HepG2 (cell line): ENCODE results near the gene ENPP7. TPM values are rescaled to one million over a fixed set of nuclear protein-coding genes. Genes with fewer than 3 reads are reported as not detected.
A peak's percentile ranks its signal among the peaks of the same experiment; 100 is the strongest.

ENCODE experiments used
- CREB1 ChIP-seq, 2 experiments: fragments of 450-650 bp in 1 of 2; IDR thresholded peaks; 2 replicates each; pipeline ENCODE4 v1.6.1; 2016 to 2017; ENCODE audit warnings: control low read depth in 1 of 2, mild to moderate bottlenecking in 1 of 2, missing compliant biosample characterization in 1 of 2, missing genetic modification characterization in 1 of 2
- DPF2 ChIP-seq: sonication (generic); formaldehyde crosslinking; IDR thresholded peaks from 2 replicates; pipeline ENCODE4 v1.4.0; 2020; ENCODE audit warnings: mild to moderate bottlenecking, low read depth, missing genetic modification reagents, borderline replicate concordance
- HOXA9 ChIP-seq: sonication (generic); formaldehyde crosslinking; IDR thresholded peaks from 2 replicates; pipeline ENCODE4 v1.8.1; 2022; ENCODE audit warnings: missing genetic modification reagents, mild to moderate bottlenecking, moderate library complexity, borderline replicate concordance
- MIER3 ChIP-seq: IDR thresholded peaks from 2 replicates; pipeline ENCODE4 v1.6.1; 2016; ENCODE audit warnings: missing compliant biosample characterization, borderline replicate concordance
- SAP130 ChIP-seq: IDR thresholded peaks from 2 replicates; pipeline ENCODE4 v1.6.1; 2016; ENCODE audit warnings: low read depth
- TCF7L2 ChIP-seq: IDR thresholded peaks from 2 replicates; pipeline ENCODE4 v1.6.1; 2011; ENCODE audit warnings: mild to moderate bottlenecking, low read depth, low read length, moderate library complexity
- WIZ ChIP-seq: sonication (generic); formaldehyde crosslinking; IDR thresholded peaks from 2 replicates; pipeline ENCODE4 v1.5.1; 2020; ENCODE audit warnings: mild to moderate bottlenecking, missing genetic modification reagents
- ZFP37 ChIP-seq: sonication (generic); formaldehyde crosslinking; IDR thresholded peaks from 2 replicates; pipeline ENCODE4 v1.4.0; 2020; ENCODE audit warnings: missing genetic modification reagents, borderline replicate concordance
- ZNF180 ChIP-seq: sonication (generic); formaldehyde crosslinking; IDR thresholded peaks from 2 replicates; pipeline ENCODE4 v1.4.0; 2020; ENCODE audit warnings: low read depth, missing genetic modification reagents, borderline replicate concordance
- ZNF33A ChIP-seq: sonication (generic); formaldehyde crosslinking; IDR thresholded peaks from 2 replicates; pipeline ENCODE4 v1.5.1; 2020; ENCODE audit warnings: missing genetic modification reagents, mild to moderate bottlenecking, moderate library complexity, borderline replicate concordance
- ZNF605 ChIP-seq: sonication (generic); formaldehyde crosslinking; IDR thresholded peaks from 2 replicates; pipeline ENCODE4 v1.8.0; 2022; ENCODE audit warnings: mild to moderate bottlenecking, missing genetic modification reagents
- ZNF841 ChIP-seq: sonication (generic); formaldehyde crosslinking; IDR thresholded peaks from 2 replicates; pipeline ENCODE4 v1.8.1; 2023; ENCODE audit warnings: missing genetic modification reagents, borderline replicate concordance
- polyA plus RNA-seq, 8 experiments: library from polyadenylated mRNA; depleted of rRNA in 3 of 8; stranded (reverse) in 7 of 8; unstranded in 1 of 8; fragments of >200 nt; fragmentation: Illumina TruSeq in 4 of 8; extraction: Trizol in 4 of 8; gene quantifications; 2 replicates each; pipeline versions ENCODE4 v1.2.1 to v1.2.3, GENCODE V29; 2011 to 2016; ENCODE audit warnings: low read depth in 4 of 8, missing spikeins in 1 of 8, mixed read lengths in 1 of 8; ENCODE audit not compliant: insufficient read depth in 1 of 8
- total RNA-seq, 5 experiments: library from RNA; depleted of rRNA; stranded (reverse); fragments of >200 nt; fragmentation: Illumina TruSeq; extraction: Trizol; gene quantifications; 2 replicates each; pipeline ENCODE4 v1.2.3, GENCODE V29; 2016; ENCODE audit warnings: low read depth in 1 of 5
- TF ChIP-seq, protein P1 (sequence below): sonication (generic); formaldehyde crosslinking; IDR thresholded peaks from 2 replicates; pipeline ENCODE4 v1.5.0; 2020; ENCODE audit warnings: missing genetic modification reagents
- TF ChIP-seq, protein P2 (sequence below): sonication (generic); formaldehyde crosslinking; IDR thresholded peaks from 2 replicates; pipeline ENCODE4 v1.4.0; 2020; ENCODE audit warnings: missing genetic modification reagents
- TF ChIP-seq, protein P3 (sequence below): sonication (generic); formaldehyde crosslinking; IDR thresholded peaks from one replicate; pipeline ENCODE4 v1.5.1; 2020; ENCODE audit warnings: mild to moderate bottlenecking, missing genetic modification reagents; ENCODE audit errors: not compliant biosample characterization

ENPP7 gene
- total and polyA plus RNA-seq, 2 of the 13 experiments (the other 11 are each of a cell fraction or from before 2014, with no cell fraction given) = 1.1 to 2.2 TPM

DNA sequence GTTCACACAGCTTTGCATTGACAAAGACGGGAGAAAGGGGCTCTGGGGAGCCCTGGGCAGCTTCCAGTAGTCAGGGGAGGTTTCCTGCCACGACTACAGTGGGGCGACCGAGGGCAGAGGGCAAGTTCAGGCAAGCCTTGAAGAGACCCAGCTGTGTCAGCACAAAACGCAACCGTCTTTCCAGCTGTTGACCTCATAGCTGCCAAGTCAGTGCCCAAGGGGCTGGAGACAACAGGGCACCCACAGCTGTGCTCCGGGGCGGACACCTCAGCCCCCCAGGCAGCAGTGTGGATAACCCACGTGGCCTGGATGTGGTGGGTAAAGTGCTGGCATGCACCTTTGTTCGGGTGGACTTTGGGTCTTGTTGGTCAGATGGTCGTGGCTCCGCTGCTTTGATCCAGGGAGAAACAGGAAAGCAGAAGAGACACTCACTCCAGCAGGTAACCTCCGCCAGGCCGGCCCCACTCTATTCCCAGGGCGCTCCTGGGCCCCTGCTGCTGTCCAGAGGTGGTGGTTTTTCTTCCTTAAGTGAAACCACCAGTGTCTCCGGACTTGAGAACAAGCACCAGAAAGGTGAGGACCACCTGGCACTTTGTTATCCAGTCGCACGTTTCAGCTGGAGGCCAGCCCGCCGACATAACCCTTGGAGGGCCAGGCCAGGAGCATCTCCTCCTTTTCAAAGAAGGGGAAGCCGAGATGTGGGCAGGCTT lies 29.6 kb downstream of the ENPP7 start (continued):
- TF ChIP-seq DPF2 (peak; percentile 89), ZNF33A (CRISPR knock-in tag) (no peak), SAP130 (CRISPR knock-in tag) (peak; percentile 89), ZNF841 (CRISPR knock-in tag) (no peak), ZFP37 (CRISPR knock-in tag) (peak; percentile 98), CREB1 (IDR thresholded peaks at IDR 0.05) (no peak), CREB1 (CRISPR knock-in tag; IDR thresholded peaks at IDR 0.05) (no peak), MIER3 (CRISPR knock-in tag) (peak; percentile 82; the same call in 1 of the 2 replicates), ZNF180 (CRISPR knock-in tag) (no peak), TCF7L2 (no peak; the same call in 1 of the 2 replicates), HOXA9 (CRISPR knock-in tag) (peak; percentile 74), WIZ (peak; percentile 94), ZNF605 (CRISPR knock-in tag) (peak; percentile 97)
- TF ChIP-seq, protein P1, sequence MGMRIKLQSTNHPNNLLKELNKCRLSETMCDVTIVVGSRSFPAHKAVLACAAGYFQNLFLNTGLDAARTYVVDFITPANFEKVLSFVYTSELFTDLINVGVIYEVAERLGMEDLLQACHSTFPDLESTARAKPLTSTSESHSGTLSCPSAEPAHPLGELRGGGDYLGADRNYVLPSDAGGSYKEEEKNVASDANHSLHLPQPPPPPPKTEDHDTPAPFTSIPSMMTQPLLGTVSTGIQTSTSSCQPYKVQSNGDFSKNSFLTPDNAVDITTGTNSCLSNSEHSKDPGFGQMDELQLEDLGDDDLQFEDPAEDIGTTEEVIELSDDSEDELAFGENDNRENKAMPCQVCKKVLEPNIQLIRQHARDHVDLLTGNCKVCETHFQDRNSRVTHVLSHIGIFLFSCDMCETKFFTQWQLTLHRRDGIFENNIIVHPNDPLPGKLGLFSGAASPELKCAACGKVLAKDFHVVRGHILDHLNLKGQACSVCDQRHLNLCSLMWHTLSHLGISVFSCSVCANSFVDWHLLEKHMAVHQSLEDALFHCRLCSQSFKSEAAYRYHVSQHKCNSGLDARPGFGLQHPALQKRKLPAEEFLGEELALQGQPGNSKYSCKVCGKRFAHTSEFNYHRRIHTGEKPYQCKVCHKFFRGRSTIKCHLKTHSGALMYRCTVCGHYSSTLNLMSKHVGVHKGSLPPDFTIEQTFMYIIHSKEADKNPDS (CRISPR knock-in tag) = no peak
- TF ChIP-seq, protein P2, sequence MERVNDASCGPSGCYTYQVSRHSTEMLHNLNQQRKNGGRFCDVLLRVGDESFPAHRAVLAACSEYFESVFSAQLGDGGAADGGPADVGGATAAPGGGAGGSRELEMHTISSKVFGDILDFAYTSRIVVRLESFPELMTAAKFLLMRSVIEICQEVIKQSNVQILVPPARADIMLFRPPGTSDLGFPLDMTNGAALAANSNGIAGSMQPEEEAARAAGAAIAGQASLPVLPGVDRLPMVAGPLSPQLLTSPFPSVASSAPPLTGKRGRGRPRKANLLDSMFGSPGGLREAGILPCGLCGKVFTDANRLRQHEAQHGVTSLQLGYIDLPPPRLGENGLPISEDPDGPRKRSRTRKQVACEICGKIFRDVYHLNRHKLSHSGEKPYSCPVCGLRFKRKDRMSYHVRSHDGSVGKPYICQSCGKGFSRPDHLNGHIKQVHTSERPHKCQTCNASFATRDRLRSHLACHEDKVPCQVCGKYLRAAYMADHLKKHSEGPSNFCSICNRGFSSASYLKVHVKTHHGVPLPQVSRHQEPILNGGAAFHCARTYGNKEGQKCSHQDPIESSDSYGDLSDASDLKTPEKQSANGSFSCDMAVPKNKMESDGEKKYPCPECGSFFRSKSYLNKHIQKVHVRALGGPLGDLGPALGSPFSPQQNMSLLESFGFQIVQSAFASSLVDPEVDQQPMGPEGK (CRISPR knock-in tag) = peak; percentile 99
- TF ChIP-seq, protein P3, sequence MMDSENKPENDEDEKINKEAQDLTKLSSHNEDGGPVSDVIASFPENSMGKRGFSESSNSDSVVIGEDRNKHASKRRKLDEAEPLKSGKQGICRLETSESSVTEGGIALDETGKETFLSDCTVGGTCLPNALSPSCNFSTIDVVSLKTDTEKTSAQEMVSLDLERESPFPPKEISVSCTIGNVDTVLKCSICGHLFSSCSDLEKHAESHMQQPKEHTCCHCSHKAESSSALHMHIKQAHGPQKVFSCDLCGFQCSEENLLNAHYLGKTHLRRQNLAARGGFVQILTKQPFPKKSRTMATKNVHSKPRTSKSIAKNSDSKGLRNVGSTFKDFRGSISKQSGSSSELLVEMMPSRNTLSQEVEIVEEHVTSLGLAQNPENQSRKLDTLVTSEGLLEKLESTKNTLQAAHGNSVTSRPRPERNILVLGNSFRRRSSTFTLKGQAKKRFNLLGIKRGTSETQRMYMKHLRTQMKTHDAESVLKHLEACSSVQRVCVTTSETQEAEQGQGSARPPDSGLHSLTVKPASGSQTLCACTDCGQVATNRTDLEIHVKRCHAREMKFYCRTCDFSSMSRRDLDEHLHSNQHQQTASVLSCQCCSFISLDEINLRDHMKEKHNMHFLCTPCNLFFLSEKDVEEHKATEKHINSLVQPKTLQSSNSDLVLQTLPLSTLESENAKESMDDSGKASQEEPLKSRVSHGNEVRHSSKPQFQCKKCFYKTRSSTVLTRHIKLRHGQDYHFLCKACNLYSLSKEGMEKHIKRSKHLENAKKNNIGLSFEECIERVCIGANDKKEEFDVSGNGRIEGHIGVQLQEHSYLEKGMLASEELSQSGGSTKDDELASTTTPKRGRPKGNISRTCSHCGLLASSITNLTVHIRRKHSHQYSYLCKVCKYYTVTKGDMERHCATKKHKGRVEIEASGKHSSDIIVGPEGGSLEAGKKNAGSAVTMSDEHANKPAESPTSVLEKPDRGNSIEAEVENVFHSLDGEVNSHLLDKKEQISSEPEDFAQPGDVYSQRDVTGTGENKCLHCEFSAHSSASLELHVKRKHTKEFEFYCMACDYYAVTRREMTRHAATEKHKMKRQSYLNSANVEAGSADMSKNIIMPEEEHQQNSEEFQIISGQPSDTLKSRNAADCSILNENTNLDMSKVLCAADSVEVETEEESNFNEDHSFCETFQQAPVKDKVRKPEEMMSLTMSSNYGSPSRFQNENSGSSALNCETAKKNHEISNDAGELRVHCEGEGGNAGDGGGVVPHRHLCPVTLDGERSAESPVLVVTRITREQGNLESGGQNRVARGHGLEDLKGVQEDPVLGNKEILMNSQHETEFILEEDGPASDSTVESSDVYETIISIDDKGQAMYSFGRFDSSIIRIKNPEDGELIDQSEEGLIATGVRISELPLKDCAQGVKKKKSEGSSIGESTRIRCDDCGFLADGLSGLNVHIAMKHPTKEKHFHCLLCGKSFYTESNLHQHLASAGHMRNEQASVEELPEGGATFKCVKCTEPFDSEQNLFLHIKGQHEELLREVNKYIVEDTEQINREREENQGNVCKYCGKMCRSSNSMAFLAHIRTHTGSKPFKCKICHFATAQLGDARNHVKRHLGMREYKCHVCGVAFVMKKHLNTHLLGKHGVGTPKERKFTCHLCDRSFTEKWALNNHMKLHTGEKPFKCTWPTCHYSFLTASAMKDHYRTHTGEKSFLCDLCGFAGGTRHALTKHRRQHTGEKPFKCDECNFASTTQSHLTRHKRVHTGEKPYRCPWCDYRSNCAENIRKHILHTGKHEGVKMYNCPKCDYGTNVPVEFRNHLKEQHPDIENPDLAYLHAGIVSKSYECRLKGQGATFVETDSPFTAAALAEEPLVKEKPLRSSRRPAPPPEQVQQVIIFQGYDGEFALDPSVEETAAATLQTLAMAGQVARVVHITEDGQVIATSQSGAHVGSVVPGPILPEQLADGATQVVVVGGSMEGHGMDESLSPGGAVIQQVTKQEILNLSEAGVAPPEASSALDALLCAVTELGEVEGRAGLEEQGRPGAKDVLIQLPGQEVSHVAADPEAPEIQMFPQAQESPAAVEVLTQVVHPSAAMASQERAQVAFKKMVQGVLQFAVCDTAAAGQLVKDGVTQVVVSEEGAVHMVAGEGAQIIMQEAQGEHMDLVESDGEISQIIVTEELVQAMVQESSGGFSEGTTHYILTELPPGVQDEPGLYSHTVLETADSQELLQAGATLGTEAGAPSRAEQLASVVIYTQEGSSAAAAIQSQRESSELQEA (CRISPR knock-in tag) = peak; percentile 92
